WTC11 (cell line): ENCODE results near the gene CLEC20A. TPM values are rescaled to one million over a fixed set of nuclear protein-coding genes. Genes with fewer than 3 reads are reported as not detected.
A peak's percentile ranks its signal among the peaks of the same experiment; 100 is the strongest.

Experiments used
- ATAC-seq: fragments of 200-7000 bp; cut with Tn5 transposase; 2 replicates; pipeline ENCODE4 v1.10.0; 2021; ENCODE audit warnings: mild to moderate bottlenecking, moderate library complexity
- CTCF ChIA-PET: fragments of 300-600 bp; sonication (Branson Sonifier 250); formaldehyde crosslinking; loops from one replicate; lab custom pipeline; 2021; ENCODE audit warnings: antibody characterized with exemption; lab: Charles Lee
- POLR2A ChIA-PET: fragments of 350-600 bp; sonication (Branson Sonifier 250); formaldehyde crosslinking; loops from one replicate; lab custom pipeline; 2021; ENCODE audit warnings: antibody characterized with exemption; lab: Charles Lee
- DNase-seq: peaks from one replicate; pipeline ENCODE4 v3.0.0; 2021; ENCODE audit warnings: low spot score
- H3K27ac Mint-ChIP-seq: 2 replicates; pipeline ENCODE4 v1.8.0; 2021; ENCODE audit warnings: mixed read lengths
- H3K27me3 Mint-ChIP-seq: 2 replicates; pipeline ENCODE4 v1.8.0; 2021; ENCODE audit warnings: low read depth, mild to moderate bottlenecking, moderate library complexity, mixed read lengths
- H3K36me3 Mint-ChIP-seq: 2 replicates; pipeline ENCODE4 v1.8.0; 2021; ENCODE audit warnings: mixed read lengths
- H3K4me1 Mint-ChIP-seq: 2 replicates; pipeline ENCODE4 v1.8.0; 2022; ENCODE audit warnings: mixed read lengths
- H3K4me3 Mint-ChIP-seq: 2 replicates; pipeline ENCODE4 v1.8.0; 2021; ENCODE audit warnings: mild to moderate bottlenecking, moderate library complexity, mixed read lengths
- H3K9me3 Mint-ChIP-seq: 2 replicates; pipeline ENCODE4 v1.8.0; 2021; ENCODE audit warnings: mixed read lengths
- ATF1 ChIP-seq: sonication (generic); formaldehyde crosslinking; IDR thresholded peaks from 2 replicates; pipeline ENCODE4 v1.8.1; 2023; ENCODE audit warnings: mild to moderate bottlenecking, moderate library complexity, missing genetic modification reagents
- CREB1 ChIP-seq: sonication (generic); formaldehyde crosslinking; IDR thresholded peaks from 2 replicates; pipeline ENCODE4 v1.8.0; 2023; ENCODE audit warnings: mild to moderate bottlenecking, missing genetic modification reagents
- ELF4 ChIP-seq: sonication (generic); formaldehyde crosslinking; IDR thresholded peaks from 2 replicates; pipeline ENCODE4 v1.8.1; 2022; ENCODE audit warnings: low read depth, mild to moderate bottlenecking, moderate library complexity, missing genetic modification reagents
- FOXJ3 ChIP-seq: sonication (generic); formaldehyde crosslinking; IDR thresholded peaks from 2 replicates; pipeline ENCODE4 v1.9.0; 2021; ENCODE audit warnings: missing genetic modification reagents, mild to moderate bottlenecking, borderline replicate concordance
- OVOL2 ChIP-seq: fragments of 250-450 bp; sonication (Bioruptor Pico); IDR thresholded peaks from 2 replicates; pipeline ENCODE4 v1.9.0; 2021; ENCODE audit warnings: mild to moderate bottlenecking, borderline replicate concordance
- RELA ChIP-seq: sonication (generic); formaldehyde crosslinking; IDR thresholded peaks from 2 replicates; pipeline ENCODE4 v1.8.1; 2022; ENCODE audit warnings: missing genetic modification reagents, mild to moderate bottlenecking, borderline replicate concordance
- ZNF263 ChIP-seq: sonication (generic); formaldehyde crosslinking; IDR thresholded peaks from 2 replicates; pipeline ENCODE4 v1.8.1; 2022; ENCODE audit warnings: low read depth, mild to moderate bottlenecking, moderate library complexity, missing genetic modification reagents
- ZNF416 ChIP-seq: fragments of 250-450 bp; sonication (Bioruptor Pico); IDR thresholded peaks from 2 replicates; pipeline ENCODE4 v1.9.0; 2021; ENCODE audit warnings: mild to moderate bottlenecking, inconsistent platforms
- total RNA-seq: library from RNA; stranded (reverse); gene quantifications from 3 replicates; pipeline ENCODE4 v1.2.3, GENCODE V29; 2021
- TF ChIP-seq, protein P1 (sequence below): fragments of 200-600 bp; IDR thresholded peaks from 2 replicates; pipeline ENCODE4 v1.8.0; 2022; ENCODE audit warnings: antibody characterized with exemption
- TF ChIP-seq, protein P2 (sequence below): sonication (generic); formaldehyde crosslinking; IDR thresholded peaks from 2 replicates; pipeline ENCODE4 v1.8.1; 2023; ENCODE audit warnings: mild to moderate bottlenecking, missing genetic modification reagents, moderate library complexity
- TF ChIP-seq, protein P3 (sequence below): sonication (generic); formaldehyde crosslinking; IDR thresholded peaks from 2 replicates; pipeline ENCODE4 v1.8.0; 2023; ENCODE audit warnings: missing genetic modification reagents, mild to moderate bottlenecking, borderline replicate concordance
- TF ChIP-seq, protein P4 (sequence below): sonication (generic); formaldehyde crosslinking; IDR thresholded peaks from 2 replicates; pipeline ENCODE4 v1.8.0; 2022; ENCODE audit warnings: mild to moderate bottlenecking, missing genetic modification reagents
- TF ChIP-seq, protein P5 (sequence below): sonication (generic); formaldehyde crosslinking; IDR thresholded peaks from 2 replicates; pipeline ENCODE4 v1.8.1; 2022; ENCODE audit warnings: mild to moderate bottlenecking, moderate library complexity, missing genetic modification reagents
- TF ChIP-seq, protein P6 (sequence below): fragments of 250-450 bp; sonication (Bioruptor Pico); IDR thresholded peaks from 2 replicates; pipeline ENCODE4 v2.1.2; 2022; ENCODE audit warnings: mild to moderate bottlenecking, moderate library complexity
- TF ChIP-seq, protein P7 (sequence below): fragments of 250-450 bp; sonication (Bioruptor Pico); IDR thresholded peaks from 2 replicates; pipeline ENCODE4 v1.9.0; 2021; ENCODE audit warnings: mild to moderate bottlenecking
- TF ChIP-seq, protein P8 (sequence below): sonication (generic); formaldehyde crosslinking; IDR thresholded peaks from 2 replicates; pipeline ENCODE4 v1.8.0; 2022; ENCODE audit warnings: mild to moderate bottlenecking, missing genetic modification reagents
- TF ChIP-seq, protein P9 (sequence below): sonication (generic); formaldehyde crosslinking; IDR thresholded peaks from 2 replicates; pipeline ENCODE4 v1.8.1; 2022; ENCODE audit warnings: missing genetic modification reagents, borderline replicate concordance

CLEC20A gene
- total RNA-seq, 1 experiment from 2014 or later: not detected

DNA sequence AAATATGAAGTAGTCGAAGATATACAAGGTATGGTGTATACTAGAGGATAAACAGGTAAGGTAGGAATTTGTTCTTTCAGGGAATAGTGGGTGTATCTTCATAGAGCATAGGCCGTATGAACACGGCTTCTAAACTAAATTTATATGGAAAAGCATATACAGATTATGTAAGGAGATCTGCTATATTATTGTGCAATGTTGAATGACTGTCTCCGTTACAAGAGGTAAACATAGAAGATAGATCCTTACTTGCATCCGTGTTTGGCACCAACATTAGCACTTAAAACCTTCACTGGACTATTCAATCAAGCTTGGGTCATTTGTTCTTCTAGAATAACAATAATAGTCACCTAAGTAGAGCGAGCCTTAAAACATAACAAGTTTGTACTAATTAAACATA, 45.9 kb downstream of the CLEC20A start (continued):
- TF ChIP-seq, protein P1, sequence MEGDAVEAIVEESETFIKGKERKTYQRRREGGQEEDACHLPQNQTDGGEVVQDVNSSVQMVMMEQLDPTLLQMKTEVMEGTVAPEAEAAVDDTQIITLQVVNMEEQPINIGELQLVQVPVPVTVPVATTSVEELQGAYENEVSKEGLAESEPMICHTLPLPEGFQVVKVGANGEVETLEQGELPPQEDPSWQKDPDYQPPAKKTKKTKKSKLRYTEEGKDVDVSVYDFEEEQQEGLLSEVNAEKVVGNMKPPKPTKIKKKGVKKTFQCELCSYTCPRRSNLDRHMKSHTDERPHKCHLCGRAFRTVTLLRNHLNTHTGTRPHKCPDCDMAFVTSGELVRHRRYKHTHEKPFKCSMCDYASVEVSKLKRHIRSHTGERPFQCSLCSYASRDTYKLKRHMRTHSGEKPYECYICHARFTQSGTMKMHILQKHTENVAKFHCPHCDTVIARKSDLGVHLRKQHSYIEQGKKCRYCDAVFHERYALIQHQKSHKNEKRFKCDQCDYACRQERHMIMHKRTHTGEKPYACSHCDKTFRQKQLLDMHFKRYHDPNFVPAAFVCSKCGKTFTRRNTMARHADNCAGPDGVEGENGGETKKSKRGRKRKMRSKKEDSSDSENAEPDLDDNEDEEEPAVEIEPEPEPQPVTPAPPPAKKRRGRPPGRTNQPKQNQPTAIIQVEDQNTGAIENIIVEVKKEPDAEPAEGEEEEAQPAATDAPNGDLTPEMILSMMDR: no peak
- TF ChIP-seq FOXJ3 (CRISPR knock-in tag) (no peak), CREB1 (no peak), OVOL2 (no peak)
- TF ChIP-seq, protein P2, sequence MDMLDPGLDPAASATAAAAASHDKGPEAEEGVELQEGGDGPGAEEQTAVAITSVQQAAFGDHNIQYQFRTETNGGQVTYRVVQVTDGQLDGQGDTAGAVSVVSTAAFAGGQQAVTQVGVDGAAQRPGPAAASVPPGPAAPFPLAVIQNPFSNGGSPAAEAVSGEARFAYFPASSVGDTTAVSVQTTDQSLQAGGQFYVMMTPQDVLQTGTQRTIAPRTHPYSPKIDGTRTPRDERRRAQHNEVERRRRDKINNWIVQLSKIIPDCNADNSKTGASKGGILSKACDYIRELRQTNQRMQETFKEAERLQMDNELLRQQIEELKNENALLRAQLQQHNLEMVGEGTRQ (CRISPR knock-in tag): no peak
- TF ChIP-seq, protein P3, sequence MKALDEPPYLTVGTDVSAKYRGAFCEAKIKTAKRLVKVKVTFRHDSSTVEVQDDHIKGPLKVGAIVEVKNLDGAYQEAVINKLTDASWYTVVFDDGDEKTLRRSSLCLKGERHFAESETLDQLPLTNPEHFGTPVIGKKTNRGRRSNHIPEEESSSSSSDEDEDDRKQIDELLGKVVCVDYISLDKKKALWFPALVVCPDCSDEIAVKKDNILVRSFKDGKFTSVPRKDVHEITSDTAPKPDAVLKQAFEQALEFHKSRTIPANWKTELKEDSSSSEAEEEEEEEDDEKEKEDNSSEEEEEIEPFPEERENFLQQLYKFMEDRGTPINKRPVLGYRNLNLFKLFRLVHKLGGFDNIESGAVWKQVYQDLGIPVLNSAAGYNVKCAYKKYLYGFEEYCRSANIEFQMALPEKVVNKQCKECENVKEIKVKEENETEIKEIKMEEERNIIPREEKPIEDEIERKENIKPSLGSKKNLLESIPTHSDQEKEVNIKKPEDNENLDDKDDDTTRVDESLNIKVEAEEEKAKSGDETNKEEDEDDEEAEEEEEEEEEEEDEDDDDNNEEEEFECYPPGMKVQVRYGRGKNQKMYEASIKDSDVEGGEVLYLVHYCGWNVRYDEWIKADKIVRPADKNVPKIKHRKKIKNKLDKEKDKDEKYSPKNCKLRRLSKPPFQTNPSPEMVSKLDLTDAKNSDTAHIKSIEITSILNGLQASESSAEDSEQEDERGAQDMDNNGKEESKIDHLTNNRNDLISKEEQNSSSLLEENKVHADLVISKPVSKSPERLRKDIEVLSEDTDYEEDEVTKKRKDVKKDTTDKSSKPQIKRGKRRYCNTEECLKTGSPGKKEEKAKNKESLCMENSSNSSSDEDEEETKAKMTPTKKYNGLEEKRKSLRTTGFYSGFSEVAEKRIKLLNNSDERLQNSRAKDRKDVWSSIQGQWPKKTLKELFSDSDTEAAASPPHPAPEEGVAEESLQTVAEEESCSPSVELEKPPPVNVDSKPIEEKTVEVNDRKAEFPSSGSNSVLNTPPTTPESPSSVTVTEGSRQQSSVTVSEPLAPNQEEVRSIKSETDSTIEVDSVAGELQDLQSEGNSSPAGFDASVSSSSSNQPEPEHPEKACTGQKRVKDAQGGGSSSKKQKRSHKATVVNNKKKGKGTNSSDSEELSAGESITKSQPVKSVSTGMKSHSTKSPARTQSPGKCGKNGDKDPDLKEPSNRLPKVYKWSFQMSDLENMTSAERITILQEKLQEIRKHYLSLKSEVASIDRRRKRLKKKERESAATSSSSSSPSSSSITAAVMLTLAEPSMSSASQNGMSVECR (CRISPR knock-in tag): no peak
- TF ChIP-seq, all 79 proteins: peak for 0

DNA sequence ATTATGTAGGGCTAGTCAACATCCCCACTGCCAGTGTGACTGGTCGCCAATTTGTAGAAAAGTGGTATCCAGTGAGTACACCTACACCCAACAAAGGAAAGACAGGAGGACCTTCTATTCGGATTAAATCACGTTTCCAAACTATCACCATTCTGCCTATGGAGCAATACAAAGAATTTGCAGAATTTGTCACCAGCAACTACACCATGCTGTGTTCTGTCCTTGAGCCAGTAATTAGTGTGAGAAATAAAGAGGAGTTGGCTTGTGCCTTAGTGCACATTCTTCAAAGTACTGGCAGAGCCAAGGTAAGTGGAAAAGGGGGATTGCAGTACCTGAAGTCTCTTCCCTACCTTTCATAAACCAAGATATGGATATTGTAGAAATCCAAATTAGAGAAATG, 53.8 kb downstream of the CLEC20A start:
- H3K9me3 Mint-ChIP-seq: no peaks in the 10 kb centered on the region
- no peak overlapping the region for H3K27ac Mint-ChIP-seq
- ChIA-PET POLR2A (interaction anchor here (0.6 kb wide), 2 partner anchors 30 to 416 kb away, joined by 3 to 4 read pairs; no protein-coding TSS in a partner anchor), CTCF (no interaction called here)
- no peak overlapping the region for H3K4me3 Mint-ChIP-seq
- no peak for DNase-seq
- H3K27me3 Mint-ChIP-seq: no peaks in the 10 kb centered on the region
- H3K36me3 Mint-ChIP-seq: peaks cover 25% of the 10 kb centered on the region
- TF ChIP-seq ELF4: no peak
- TF ChIP-seq, protein P2 (CRISPR knock-in tag): no peak
- TF ChIP-seq, protein P4, sequence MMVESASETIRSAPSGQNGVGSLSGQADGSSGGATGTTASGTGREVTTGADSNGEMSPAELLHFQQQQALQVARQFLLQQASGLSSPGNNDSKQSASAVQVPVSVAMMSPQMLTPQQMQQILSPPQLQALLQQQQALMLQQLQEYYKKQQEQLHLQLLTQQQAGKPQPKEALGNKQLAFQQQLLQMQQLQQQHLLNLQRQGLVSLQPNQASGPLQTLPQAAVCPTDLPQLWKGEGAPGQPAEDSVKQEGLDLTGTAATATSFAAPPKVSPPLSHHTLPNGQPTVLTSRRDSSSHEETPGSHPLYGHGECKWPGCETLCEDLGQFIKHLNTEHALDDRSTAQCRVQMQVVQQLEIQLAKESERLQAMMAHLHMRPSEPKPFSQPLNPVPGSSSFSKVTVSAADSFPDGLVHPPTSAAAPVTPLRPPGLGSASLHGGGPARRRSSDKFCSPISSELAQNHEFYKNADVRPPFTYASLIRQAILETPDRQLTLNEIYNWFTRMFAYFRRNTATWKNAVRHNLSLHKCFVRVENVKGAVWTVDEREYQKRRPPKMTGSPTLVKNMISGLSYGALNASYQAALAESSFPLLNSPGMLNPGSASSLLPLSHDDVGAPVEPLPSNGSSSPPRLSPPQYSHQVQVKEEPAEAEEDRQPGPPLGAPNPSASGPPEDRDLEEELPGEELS (CRISPR knock-in tag): no peak
- TF ChIP-seq ZNF263: no peak
- ATAC-seq: no peak
- peaks cover 5% of the 10 kb centered on the region for H3K4me1 Mint-ChIP-seq

DNA sequence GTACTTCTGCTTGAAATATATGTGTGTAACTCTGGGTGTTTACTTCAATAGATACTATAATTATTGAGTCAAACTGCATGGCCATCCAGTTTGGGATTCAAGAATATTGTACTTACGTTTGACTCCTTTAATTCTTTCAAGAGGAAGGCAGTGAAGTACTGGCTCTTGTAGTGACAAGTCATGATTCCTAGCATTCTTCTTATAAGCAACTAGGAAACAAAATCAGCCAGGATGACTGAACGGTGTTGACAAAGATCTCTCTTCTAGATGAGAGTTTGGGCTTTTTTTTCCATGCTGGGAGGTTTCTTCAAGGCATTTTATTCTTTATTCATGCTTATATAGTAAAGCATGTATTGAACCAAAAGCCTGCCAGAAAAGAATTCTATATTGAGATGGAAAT, 58.3 kb downstream of the CLEC20A start:
- TF ChIP-seq ELF4 (no peak), RELA (CRISPR knock-in tag) (no peak), ATF1 (no peak), ZNF416 (CRISPR knock-in tag) (no peak)
- TF ChIP-seq, protein P5, sequence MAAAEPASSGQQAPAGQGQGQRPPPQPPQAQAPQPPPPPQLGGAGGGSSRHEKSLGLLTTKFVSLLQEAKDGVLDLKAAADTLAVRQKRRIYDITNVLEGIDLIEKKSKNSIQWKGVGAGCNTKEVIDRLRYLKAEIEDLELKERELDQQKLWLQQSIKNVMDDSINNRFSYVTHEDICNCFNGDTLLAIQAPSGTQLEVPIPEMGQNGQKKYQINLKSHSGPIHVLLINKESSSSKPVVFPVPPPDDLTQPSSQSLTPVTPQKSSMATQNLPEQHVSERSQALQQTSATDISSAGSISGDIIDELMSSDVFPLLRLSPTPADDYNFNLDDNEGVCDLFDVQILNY (CRISPR knock-in tag): no peak
- TF ChIP-seq, protein P6, sequence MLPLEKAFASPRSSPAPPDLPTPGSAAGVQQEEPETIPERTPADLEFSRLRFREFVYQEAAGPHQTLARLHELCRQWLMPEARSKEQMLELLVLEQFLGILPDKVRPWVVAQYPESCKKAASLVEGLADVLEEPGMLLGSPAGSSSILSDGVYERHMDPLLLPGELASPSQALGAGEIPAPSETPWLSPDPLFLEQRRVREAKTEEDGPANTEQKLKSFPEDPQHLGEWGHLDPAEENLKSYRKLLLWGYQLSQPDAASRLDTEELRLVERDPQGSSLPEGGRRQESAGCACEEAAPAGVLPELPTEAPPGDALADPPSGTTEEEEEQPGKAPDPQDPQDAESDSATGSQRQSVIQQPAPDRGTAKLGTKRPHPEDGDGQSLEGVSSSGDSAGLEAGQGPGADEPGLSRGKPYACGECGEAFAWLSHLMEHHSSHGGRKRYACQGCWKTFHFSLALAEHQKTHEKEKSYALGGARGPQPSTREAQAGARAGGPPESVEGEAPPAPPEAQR (CRISPR knock-in tag): no peak
- TF ChIP-seq, protein P7, sequence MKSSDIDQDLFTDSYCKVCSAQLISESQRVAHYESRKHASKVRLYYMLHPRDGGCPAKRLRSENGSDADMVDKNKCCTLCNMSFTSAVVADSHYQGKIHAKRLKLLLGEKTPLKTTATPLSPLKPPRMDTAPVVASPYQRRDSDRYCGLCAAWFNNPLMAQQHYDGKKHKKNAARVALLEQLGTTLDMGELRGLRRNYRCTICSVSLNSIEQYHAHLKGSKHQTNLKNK (CRISPR knock-in tag): no peak
- TF ChIP-seq, protein P8, sequence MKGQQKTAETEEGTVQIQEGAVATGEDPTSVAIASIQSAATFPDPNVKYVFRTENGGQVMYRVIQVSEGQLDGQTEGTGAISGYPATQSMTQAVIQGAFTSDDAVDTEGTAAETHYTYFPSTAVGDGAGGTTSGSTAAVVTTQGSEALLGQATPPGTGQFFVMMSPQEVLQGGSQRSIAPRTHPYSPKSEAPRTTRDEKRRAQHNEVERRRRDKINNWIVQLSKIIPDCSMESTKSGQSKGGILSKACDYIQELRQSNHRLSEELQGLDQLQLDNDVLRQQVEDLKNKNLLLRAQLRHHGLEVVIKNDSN (CRISPR knock-in tag): no peak
- TF ChIP-seq, protein P9, sequence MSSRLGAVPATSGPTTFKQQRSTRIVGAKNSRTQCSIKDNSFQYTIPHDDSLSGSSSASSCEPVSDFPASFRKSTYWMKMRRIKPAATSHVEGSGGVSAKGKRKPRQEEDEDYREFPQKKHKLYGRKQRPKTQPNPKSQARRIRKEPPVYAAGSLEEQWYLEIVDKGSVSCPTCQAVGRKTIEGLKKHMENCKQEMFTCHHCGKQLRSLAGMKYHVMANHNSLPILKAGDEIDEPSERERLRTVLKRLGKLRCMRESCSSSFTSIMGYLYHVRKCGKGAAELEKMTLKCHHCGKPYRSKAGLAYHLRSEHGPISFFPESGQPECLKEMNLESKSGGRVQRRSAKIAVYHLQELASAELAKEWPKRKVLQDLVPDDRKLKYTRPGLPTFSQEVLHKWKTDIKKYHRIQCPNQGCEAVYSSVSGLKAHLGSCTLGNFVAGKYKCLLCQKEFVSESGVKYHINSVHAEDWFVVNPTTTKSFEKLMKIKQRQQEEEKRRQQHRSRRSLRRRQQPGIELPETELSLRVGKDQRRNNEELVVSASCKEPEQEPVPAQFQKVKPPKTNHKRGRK (CRISPR knock-in tag): no peak
- no peaks in the 10 kb centered on the region for H3K27me3 Mint-ChIP-seq
- CTCF ChIA-PET: interaction anchor here (2.0 to 2.2 kb wide), 2 partner anchors 59 to 63 kb away, joined by 4 to 15 read pairs; no protein-coding TSS in a partner anchor
- H3K4me1 Mint-ChIP-seq: peaks cover 15% of the 10 kb centered on the region
- no peak overlapping the region for H3K4me3 Mint-ChIP-seq
- no peak for ATAC-seq
- H3K9me3 Mint-ChIP-seq: no peaks in the 10 kb centered on the region
- H3K36me3 Mint-ChIP-seq: peaks cover 23% of the 10 kb centered on the region
- no peak for DNase-seq
- H3K27ac Mint-ChIP-seq: peak overlapping the region; percentile 62; the same call in 1 of the 2 replicates
- POLR2A ChIA-PET: no interaction called here
